T-helper 1 cell treated with Interleukin-12 subunit alpha and Interleukin-12 subunit beta and Interleukin-4 antibody, amounts not matched to agents 30 μg/mL and 1 μg/mL, for 36 hours (primary cell): ENCODE results near the gene TEX28.
"Not testable (repeated sequence)": the region's sequence is repeated elsewhere in the genome, so short reads cannot be mapped to it uniquely, and the experiment has no call there.

Experiments used
- H3K27ac Mint-ChIP-seq: one replicate; pipeline ENCODE4 v1.8.0; 2021; ENCODE audit warnings: mild to moderate bottlenecking, mixed read lengths
- H3K27me3 Mint-ChIP-seq: one replicate; pipeline ENCODE4 v1.8.0; 2021; ENCODE audit warnings: low read depth, mixed read lengths
- H3K36me3 Mint-ChIP-seq: one replicate; pipeline ENCODE4 v1.8.0; 2021; ENCODE audit warnings: low read depth, mixed read lengths
- H3K4me1 Mint-ChIP-seq: one replicate; pipeline ENCODE4 v1.8.0; 2021; ENCODE audit warnings: low read depth, mixed read lengths
- H3K4me3 Mint-ChIP-seq: one replicate; pipeline ENCODE4 v1.8.0; 2021; ENCODE audit warnings: mild to moderate bottlenecking, moderate library complexity, mixed read lengths
- H3K9me3 Mint-ChIP-seq: one replicate; pipeline ENCODE4 v1.8.0; 2021; ENCODE audit warnings: mixed read lengths

Gene TEX28

GRCh38 chrX:154238939-154239559, 55.9 kb downstream of the TEX28 start:
- not testable (repeated sequence) for H3K4me1 Mint-ChIP-seq, H3K27me3 Mint-ChIP-seq, H3K4me3 Mint-ChIP-seq, H3K9me3 Mint-ChIP-seq, H3K36me3 Mint-ChIP-seq, H3K27ac Mint-ChIP-seq

DNA sequence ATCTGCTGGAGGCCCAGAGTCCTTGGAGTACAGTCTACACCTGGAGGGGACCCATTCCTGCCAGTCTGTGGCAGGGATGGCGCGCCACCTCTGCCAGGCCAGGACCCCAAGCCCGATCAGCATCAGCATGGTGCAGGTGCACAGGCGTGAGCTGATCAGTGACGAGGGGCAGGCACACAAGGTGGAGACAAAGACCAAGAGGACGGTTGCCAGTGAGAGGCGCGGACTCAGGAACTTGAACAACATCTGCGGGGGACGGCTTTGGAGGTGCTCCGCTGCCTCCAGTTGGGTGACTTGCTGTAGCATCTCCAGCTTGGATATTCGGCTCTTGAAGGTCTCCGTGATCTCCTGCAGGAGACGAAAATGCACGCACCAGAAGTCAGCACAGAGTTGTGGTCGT, 61.3 kb downstream of the TEX28 start:
- H3K36me3 Mint-ChIP-seq, H3K9me3 Mint-ChIP-seq: not testable (repeated sequence)

GRCh38 chrX:154231443-154231842, 63.5 kb downstream of the TEX28 start:
- not testable (repeated sequence) for H3K4me3 Mint-ChIP-seq, H3K36me3 Mint-ChIP-seq, H3K9me3 Mint-ChIP-seq, H3K4me1 Mint-ChIP-seq, H3K27me3 Mint-ChIP-seq, H3K27ac Mint-ChIP-seq

More for the DNA sequence above, 61.3 kb downstream of the TEX28 start:
- H3K4me3 Mint-ChIP-seq, H3K4me1 Mint-ChIP-seq, H3K27ac Mint-ChIP-seq, H3K27me3 Mint-ChIP-seq: not testable (repeated sequence)

GRCh38 chrX:154226706-154227105, 68.2 kb downstream of the TEX28 start:
- H3K27ac Mint-ChIP-seq, H3K4me3 Mint-ChIP-seq, H3K4me1 Mint-ChIP-seq, H3K27me3 Mint-ChIP-seq, H3K36me3 Mint-ChIP-seq, H3K9me3 Mint-ChIP-seq: not testable (repeated sequence)

DNA sequence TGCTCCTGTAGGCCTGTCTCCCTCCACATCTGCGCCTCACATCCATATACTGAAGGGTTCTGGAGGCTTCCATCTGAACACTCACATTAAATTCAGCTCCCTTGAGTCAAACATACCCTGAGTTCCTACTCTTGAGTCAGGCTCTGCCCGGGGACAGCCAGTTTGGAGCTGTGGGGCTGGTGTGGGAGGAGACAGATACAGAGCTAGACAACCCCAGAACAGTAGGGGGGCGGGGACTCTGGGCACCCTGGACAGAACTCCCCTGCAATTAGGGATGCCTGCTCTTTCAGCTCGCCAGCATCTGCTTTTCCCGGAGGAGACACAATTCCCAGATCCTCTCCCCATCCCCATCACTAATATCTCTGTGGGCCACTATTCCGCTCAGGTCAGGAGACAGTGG, 69.6 kb downstream of the TEX28 start:
- H3K4me3 Mint-ChIP-seq, H3K27ac Mint-ChIP-seq, H3K27me3 Mint-ChIP-seq, H3K9me3 Mint-ChIP-seq, H3K36me3 Mint-ChIP-seq, H3K4me1 Mint-ChIP-seq: not testable (repeated sequence)
